GM18870 (cell line): ENCODE measurements around the gene KCNJ6.

Experiments
- ATAC-seq: cut with Tn5 transposase; IDR thresholded peaks from one replicate; pipeline ENCODE4 v1.9.1; 2021; ENCODE audit warnings: moderate library complexity; ENCODE audit not compliant: unreplicated experiment

KCNJ6 gene

DNA sequence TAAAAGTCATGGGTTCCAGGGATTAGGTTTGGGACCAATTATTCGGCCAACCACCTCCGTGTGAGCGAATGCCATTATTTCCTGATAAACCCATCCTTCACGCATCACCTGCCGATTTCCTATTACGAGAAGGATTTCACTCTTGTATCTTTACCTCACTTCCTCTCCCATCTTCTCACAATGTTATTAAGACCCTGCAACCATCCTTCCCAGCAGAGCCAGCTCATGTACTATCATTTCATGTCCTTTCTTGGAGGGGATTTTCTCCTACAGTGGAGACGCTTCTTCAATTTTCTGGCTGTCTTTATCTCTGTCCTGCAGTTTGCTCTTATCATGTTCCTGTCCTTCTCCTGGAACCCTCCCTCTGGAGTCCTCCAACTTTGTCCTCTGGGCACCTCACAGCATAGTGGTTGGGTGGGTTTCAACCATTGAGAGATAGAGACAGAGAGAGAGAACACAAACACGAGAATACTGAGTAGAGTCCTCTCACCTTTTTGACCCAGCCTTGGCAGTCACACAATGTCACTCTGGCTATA is 357.5 kb downstream of the KCNJ6 start:
- no peak for ATAC-seq
